AG09309 (cell line): Measurements from ENCODE around the gene FOXA3.

Experiments used
- DNase-seq: peaks from one replicate; pipeline ENCODE4 v3.0.0-alpha.2; 2010; ENCODE audit warnings: low read depth
- H3K4me3 ChIP-seq: 2 replicates; pipeline ENCODE4 v1.5.1; 2011; ENCODE audit warnings: mild to moderate bottlenecking, low read depth, low read length, moderate library complexity; ENCODE audit not compliant: control insufficient read depth
- TF ChIP-seq, protein P1 (sequence below): IDR thresholded peaks from 2 replicates; pipeline ENCODE4 v1.5.1; 2011; ENCODE audit warnings: mild to moderate bottlenecking, low read depth, low read length, inconsistent platforms; ENCODE audit not compliant: insufficient read depth, control insufficient read depth; ENCODE audit errors: missing control alignments

The FOXA3 gene

DNA sequence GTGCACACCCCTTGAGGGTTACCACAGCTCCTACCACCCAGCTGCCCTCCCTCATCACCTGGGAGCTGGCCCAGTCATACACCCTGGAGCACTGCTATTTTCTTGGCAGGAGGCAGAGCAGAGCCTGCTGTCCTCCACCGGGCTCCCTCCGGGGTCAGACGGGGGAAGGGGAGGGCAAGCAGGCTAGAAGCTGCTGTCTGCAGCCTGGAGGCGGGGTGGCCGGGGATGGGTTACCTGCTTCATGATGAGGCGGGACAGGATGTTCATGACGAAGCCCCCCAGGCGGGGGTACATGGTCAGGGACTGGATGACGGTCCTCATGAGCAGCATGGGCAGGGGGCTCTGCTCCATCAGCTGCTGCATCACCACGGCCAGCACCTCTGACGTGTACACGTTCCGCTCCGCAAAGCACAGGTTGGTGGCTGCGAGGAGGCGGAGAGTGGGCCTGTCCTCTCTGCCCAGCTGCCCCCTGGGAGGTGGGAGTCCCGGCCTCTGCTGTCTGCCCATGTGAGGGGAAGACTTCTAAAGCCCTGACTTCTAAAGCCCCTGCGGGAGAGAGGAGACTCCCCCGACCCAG is 46.3 kb upstream of the FOXA3 start:
- H3K4me3 ChIP-seq, result no peak overlapping the region
- TF ChIP-seq, protein P1, sequence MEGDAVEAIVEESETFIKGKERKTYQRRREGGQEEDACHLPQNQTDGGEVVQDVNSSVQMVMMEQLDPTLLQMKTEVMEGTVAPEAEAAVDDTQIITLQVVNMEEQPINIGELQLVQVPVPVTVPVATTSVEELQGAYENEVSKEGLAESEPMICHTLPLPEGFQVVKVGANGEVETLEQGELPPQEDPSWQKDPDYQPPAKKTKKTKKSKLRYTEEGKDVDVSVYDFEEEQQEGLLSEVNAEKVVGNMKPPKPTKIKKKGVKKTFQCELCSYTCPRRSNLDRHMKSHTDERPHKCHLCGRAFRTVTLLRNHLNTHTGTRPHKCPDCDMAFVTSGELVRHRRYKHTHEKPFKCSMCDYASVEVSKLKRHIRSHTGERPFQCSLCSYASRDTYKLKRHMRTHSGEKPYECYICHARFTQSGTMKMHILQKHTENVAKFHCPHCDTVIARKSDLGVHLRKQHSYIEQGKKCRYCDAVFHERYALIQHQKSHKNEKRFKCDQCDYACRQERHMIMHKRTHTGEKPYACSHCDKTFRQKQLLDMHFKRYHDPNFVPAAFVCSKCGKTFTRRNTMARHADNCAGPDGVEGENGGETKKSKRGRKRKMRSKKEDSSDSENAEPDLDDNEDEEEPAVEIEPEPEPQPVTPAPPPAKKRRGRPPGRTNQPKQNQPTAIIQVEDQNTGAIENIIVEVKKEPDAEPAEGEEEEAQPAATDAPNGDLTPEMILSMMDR, result no peak
- no peak for DNase-seq

DNA sequence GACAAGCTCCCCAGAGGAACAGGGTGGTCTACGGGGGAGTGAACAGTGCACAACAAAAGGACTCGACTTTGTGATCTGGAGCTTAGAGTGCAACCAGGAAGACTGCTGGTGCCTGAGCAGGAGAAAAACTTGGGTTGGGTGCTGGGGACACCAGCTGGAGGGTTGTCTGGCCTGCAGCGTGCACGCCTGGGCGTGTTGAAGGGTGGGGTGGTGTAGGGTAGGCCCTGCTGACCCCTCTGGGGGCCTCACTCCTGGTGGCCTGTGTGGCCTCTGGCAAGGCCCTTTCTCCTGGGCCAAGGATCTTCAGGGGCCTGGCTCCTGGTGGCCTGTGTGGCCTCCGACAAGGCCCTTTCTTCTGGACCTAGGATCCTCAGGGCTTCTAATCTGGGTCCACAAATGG is 44.4 kb upstream of the FOXA3 start:
- no peak for DNase-seq
- TF ChIP-seq, protein P1, result no peak
- no peak overlapping the region for H3K4me3 ChIP-seq

DNA sequence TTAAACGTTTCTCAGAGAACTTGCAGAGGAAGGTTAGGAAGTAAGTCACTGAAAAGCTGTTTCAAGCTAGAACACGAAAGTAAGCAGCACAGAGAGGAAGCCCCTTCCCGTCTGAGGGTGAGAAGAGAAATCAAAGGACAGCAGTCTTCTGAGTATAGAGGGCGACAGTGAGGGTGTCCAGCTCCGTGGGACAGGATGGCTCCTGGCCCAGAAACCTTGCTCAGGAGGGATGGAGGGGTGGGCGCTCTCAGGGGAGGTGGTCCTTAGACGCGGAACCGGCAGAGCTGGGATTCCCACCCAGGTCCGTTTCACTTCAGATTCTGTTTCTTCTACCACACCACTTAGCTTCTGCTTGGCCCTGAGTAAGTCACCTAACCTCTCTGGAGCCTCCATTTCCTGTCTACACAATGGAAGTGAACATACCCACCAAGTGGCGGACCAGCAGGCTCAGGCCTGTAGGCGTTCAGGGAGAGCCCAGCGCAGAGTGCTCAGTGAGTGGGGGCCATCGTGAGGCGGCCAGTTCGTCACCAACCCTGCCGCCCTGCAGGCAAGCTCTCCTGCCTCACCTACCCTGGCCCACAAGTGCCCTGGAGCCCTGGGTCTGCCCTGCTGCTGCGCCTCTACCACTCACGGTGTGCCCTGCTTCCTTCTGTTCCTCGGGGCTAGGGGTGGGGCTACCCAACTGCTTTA is 43.6 kb upstream of the FOXA3 start:
- no peak for DNase-seq
- TF ChIP-seq, protein P1, result no peak
- H3K4me3 ChIP-seq, result no peak overlapping the region

DNA sequence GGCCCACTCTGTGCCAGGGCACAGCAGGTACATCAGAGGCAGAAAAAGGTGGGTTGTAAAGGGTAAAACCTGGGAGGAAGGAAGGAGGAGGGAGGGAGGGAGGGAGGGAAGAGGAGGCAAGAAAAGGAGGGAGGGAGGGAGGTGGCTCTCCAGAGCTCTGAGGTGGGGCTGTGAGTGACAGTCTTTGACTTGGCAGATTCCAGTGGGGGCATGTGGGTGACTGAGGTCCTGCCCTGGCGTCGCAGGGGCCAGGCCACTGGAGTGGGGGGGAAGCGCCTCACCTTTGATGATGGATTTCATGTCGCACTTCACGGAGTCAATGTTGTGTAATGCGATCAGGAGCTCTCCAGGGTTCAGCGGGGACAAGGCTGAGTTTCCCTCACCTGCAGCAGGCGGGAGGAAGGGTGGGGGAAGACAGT is 43.0 kb upstream of the FOXA3 start:
- TF ChIP-seq, protein P1, result no peak
- no peak for DNase-seq
- no peak overlapping the region for H3K4me3 ChIP-seq

DNA sequence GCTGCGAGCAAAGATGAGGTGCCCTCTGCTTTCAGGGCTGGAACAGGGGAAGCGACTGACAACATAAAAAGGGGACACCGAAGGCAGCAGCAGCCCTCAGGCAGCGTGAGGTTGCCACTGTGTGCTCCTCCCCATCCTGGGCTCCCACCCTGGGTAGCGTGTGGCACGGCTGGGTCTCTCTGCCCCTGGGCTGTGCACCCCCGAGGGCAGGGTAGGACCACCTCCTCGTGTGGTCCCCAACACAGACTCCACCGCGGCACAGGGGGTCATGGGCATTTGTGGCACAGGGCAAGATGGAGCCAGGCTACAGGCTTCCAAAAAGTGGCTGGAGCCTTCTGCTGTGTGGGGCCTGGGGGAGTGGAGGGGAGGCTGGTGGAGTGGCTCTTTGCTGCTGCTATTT is 42.6 kb upstream of the FOXA3 start:
- DNase-seq, result no peak
- TF ChIP-seq, protein P1, result no peak
- H3K4me3 ChIP-seq, result no peak overlapping the region

DNA sequence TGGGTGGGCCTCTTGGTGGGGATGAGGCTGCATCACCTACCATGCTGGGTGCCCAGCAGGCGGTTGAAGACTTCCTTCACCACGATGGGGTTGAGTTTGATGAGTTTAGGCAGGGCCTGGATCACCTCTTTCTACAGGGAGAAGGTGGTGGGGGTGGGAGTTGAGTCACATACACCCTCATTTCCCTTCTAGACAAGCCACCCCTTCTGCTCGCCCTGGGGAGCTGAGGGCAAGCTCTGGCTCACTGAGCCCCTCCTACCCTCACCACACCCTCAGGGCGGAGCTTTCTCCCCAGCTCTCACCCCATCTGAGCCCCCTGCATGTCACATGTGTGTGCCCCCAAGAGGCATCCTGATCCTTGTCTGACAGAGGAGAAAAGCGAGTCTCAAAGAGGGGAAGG is 41.4 kb upstream of the FOXA3 start:
- no peak overlapping the region for H3K4me3 ChIP-seq
- TF ChIP-seq, protein P1, result no peak
- DNase-seq, result no peak

DNA sequence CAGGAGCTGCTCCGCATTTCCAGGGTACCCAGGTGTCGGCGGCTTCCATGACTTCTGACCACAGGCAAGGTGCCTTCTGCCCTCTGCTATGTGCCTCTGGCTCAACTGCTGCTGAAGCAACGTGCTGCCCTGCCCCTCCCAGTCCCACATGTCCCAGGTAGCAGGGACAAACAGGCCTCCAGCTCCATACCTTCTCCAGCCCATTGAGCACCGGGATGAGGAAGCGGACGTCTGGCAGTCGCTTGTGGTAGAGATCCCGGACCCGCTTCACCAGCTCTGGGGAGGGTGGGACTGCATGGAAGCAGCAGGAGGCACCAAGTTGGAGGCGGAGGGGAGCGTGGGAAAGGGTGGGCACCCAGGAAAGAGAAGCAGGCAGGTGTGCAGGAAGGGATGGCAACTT is 40.9 kb upstream of the FOXA3 start:
- H3K4me3 ChIP-seq, result no peak overlapping the region
- TF ChIP-seq, protein P1, result no peak
- DNase-seq, result no peak
